Hematopoietic multipotent progenitor cell treated with erythropoietin and hydrocortisone succinate and interleukin-3 and kit ligand, for 15 days (in vitro differentiated cells): ENCODE measurements around the gene CHST10.
"Not testable (repeated sequence)": the region's sequence is repeated elsewhere in the genome, so short reads cannot be mapped to it uniquely, and the experiment has no call there.

Experiments
- DNase-seq: peaks from one replicate; pipeline ENCODE4 v3.0.0-alpha.2; 2015; ENCODE audit warnings: low spot score

The CHST10 gene

GRCh38 chr2:100393362-100393761, 24.1 kb downstream of the CHST10 start:
- DNase-seq: no peak

GRCh38 chr2:100392715-100393114, 24.8 kb downstream of the CHST10 start:
- no peak for DNase-seq

- no peak for DNase-seq
These were observed 25.5 kb downstream of the CHST10 start for GRCh38 chr2:100391735-100392515.

GRCh38 chr2:100390001-100390940, 27.2 kb downstream of the CHST10 start:
- no peak for DNase-seq

GRCh38 chr2:100388703-100389102, 28.8 kb downstream of the CHST10 start:
- DNase-seq: no peak

- DNase-seq: no peak
These were observed 33.5 kb downstream of the CHST10 start for GRCh38 chr2:100383954-100384353.

GRCh38 chr2:100383306-100383705, 34.2 kb downstream of the CHST10 start:
- no peak for DNase-seq

- peak; percentile 83 for DNase-seq
These were observed 36.2 kb downstream of the CHST10 start for GRCh38 chr2:100381240-100381639.

GRCh38 chr2:100380681-100381080, 36.8 kb downstream of the CHST10 start:
- no peak for DNase-seq

GRCh38 chr2:100376836-100377235, 40.6 kb downstream of the CHST10 start:
- no peak for DNase-seq

GRCh38 chr2:100367163-100367562, 50.3 kb downstream of the CHST10 start:
- no peak for DNase-seq

GRCh38 chr2:100365434-100365833, 52.0 kb downstream of the CHST10 start:
- DNase-seq: no peak

GRCh38 chr2:100362269-100362668, 55.2 kb downstream of the CHST10 start:
- not testable (repeated sequence) for DNase-seq

GRCh38 chr2:100359576-100359975, 57.9 kb downstream of the CHST10 start:
- DNase-seq: no peak

GRCh38 chr2:100358554-100358953, 58.9 kb downstream of the CHST10 start:
- no peak for DNase-seq

GRCh38 chr2:100352521-100352920, 64.9 kb downstream of the CHST10 start:
- DNase-seq: no peak

GRCh38 chr2:100350661-100351185, 66.7 kb downstream of the CHST10 start:
- DNase-seq: no peak

GRCh38 chr2:100345144-100345543, 72.3 kb downstream of the CHST10 start:
- DNase-seq: not testable (repeated sequence)

- DNase-seq: no peak
These were observed 73.0 kb downstream of the CHST10 start for GRCh38 chr2:100344433-100344832.

- not testable (repeated sequence) for DNase-seq
These were observed 75.0 kb downstream of the CHST10 start for GRCh38 chr2:100342466-100342865.
